ENCODE results near the gene MYO1B. TPM values are rescaled to one million over a fixed set of nuclear protein-coding genes. Genes with fewer than 3 reads are reported as not detected.

The MYO1B gene
- total RNA-seq, 2 donors from 2014 or later = 2.4 to 28.5 TPM

- no peak for ATAC-seq (replicated peaks)
- no peaks in the 10 kb centered on the region for H3K9me3 Mint-ChIP-seq
Measured at GRCh38 chr2:191304939-191305875, 60.0 kb downstream of the MYO1B start.

GRCh38 chr2:191308026-191308425 lies 62.8 kb downstream of the MYO1B start:
- Mint-ChIP-seq H3K9me3 (no peaks in the 10 kb centered on the region), H3K4me1 (no peaks in the 10 kb centered on the region), H3K27ac (no peak overlapping the region), H3K36me3 (ENCODE audit: low read depth) (no peaks in the 10 kb centered on the region), H3K4me3 (no peak overlapping the region), H3K27me3 (no peaks in the 10 kb centered on the region)
- ATAC-seq (replicated peaks) = no peak

More at GRCh38 chr2:191304939-191305875, 60.0 kb downstream of the MYO1B start:
- Mint-ChIP-seq H3K4me3 (no peak overlapping the region), H3K27ac (no peak overlapping the region), H3K27me3 (peaks cover 3% of the 10 kb centered on the region), H3K36me3 (ENCODE audit: low read depth) (no peaks in the 10 kb centered on the region), H3K4me1 (no peaks in the 10 kb centered on the region)

- Mint-ChIP-seq H3K36me3 (ENCODE audit: low read depth) (no peaks in the 10 kb centered on the region), H3K4me3 (no peak overlapping the region), H3K27ac (no peak overlapping the region), H3K27me3 (no peaks in the 10 kb centered on the region), H3K4me1 (no peaks in the 10 kb centered on the region), H3K9me3 (no peaks in the 10 kb centered on the region)
- no peak for ATAC-seq (replicated peaks)
Measured at GRCh38 chr2:191311156-191311555, 66.0 kb downstream of the MYO1B start.

GRCh38 chr2:191311627-191312026 lies 66.4 kb downstream of the MYO1B start:
- no peak overlapping the region for H3K27ac Mint-ChIP-seq
- H3K9me3 Mint-ChIP-seq = no peaks in the 10 kb centered on the region
- no peaks in the 10 kb centered on the region for H3K27me3 Mint-ChIP-seq
- H3K36me3 Mint-ChIP-seq (ENCODE audit: low read depth) = no peaks in the 10 kb centered on the region
- no peak for ATAC-seq (replicated peaks)
- no peaks in the 10 kb centered on the region for H3K4me1 Mint-ChIP-seq
- no peak overlapping the region for H3K4me3 Mint-ChIP-seq

- no peak for ATAC-seq (replicated peaks)
- Mint-ChIP-seq H3K27me3 (peaks cover 4% of the 10 kb centered on the region), H3K4me3 (no peak overlapping the region), H3K4me1 (no peaks in the 10 kb centered on the region), H3K27ac (no peak overlapping the region), H3K9me3 (no peaks in the 10 kb centered on the region), H3K36me3 (ENCODE audit: low read depth) (no peaks in the 10 kb centered on the region)
Measured at GRCh38 chr2:191312163-191312562, 67.0 kb downstream of the MYO1B start.

- Mint-ChIP-seq H3K4me3 (no peak overlapping the region), H3K36me3 (ENCODE audit: low read depth) (no peaks in the 10 kb centered on the region), H3K27ac (no peak overlapping the region), H3K9me3 (no peaks in the 10 kb centered on the region), H3K4me1 (no peaks in the 10 kb centered on the region), H3K27me3 (peaks cover 4% of the 10 kb centered on the region)
- ATAC-seq (replicated peaks) = no peak
Measured at GRCh38 chr2:191312662-191313061, 67.5 kb downstream of the MYO1B start.

GRCh38 chr2:191314697-191315364 lies 69.6 kb downstream of the MYO1B start:
- Mint-ChIP-seq H3K36me3 (ENCODE audit: low read depth) (no peaks in the 10 kb centered on the region), H3K4me1 (no peaks in the 10 kb centered on the region)

GRCh38 chr2:191315365-191315752 lies 70.2 kb downstream of the MYO1B start:
- H3K4me3 Mint-ChIP-seq = no peak overlapping the region
- H3K9me3 Mint-ChIP-seq = no peaks in the 10 kb centered on the region
- H3K4me1 Mint-ChIP-seq = no peaks in the 10 kb centered on the region
- H3K27me3 Mint-ChIP-seq = peaks cover 4% of the 10 kb centered on the region
- no peaks in the 10 kb centered on the region for H3K36me3 Mint-ChIP-seq (ENCODE audit: low read depth)
- no peak for ATAC-seq (replicated peaks)
- H3K27ac Mint-ChIP-seq = no peak overlapping the region

More at GRCh38 chr2:191314697-191315364, 69.6 kb downstream of the MYO1B start:
- no peak for ATAC-seq (replicated peaks)
- H3K27ac Mint-ChIP-seq = no peak overlapping the region
- H3K4me3 Mint-ChIP-seq = no peak overlapping the region
- H3K27me3 Mint-ChIP-seq = peaks cover 4% of the 10 kb centered on the region
- H3K9me3 Mint-ChIP-seq = no peaks in the 10 kb centered on the region

- peaks cover 9% of the 10 kb centered on the region for H3K27me3 Mint-ChIP-seq
- ATAC-seq (replicated peaks) = no peak
- no peaks in the 10 kb centered on the region for H3K9me3 Mint-ChIP-seq
- no peaks in the 10 kb centered on the region for H3K36me3 Mint-ChIP-seq (ENCODE audit: low read depth)
- H3K27ac Mint-ChIP-seq = no peak overlapping the region
- no peak overlapping the region for H3K4me3 Mint-ChIP-seq
- peaks cover under 1% of the 10 kb centered on the region for H3K4me1 Mint-ChIP-seq
Measured at GRCh38 chr2:191316246-191316994, 71.2 kb downstream of the MYO1B start.

- Mint-ChIP-seq H3K27me3 (peaks cover 9% of the 10 kb centered on the region), H3K9me3 (no peaks in the 10 kb centered on the region), H3K4me3 (no peak overlapping the region), H3K27ac (no peak overlapping the region), H3K36me3 (ENCODE audit: low read depth) (no peaks in the 10 kb centered on the region), H3K4me1 (peaks cover 11% of the 10 kb centered on the region)
- ATAC-seq (replicated peaks) = no peak
Measured at GRCh38 chr2:191318037-191318728, 73.0 kb downstream of the MYO1B start.

- no peak for ATAC-seq (replicated peaks)
- Mint-ChIP-seq H3K9me3 (no peaks in the 10 kb centered on the region), H3K27ac (no peak overlapping the region), H3K27me3 (peaks cover 9% of the 10 kb centered on the region), H3K4me1 (peaks cover 11% of the 10 kb centered on the region), H3K36me3 (ENCODE audit: low read depth) (no peaks in the 10 kb centered on the region), H3K4me3 (no peak overlapping the region)
Measured at GRCh38 chr2:191318729-191319078, 73.5 kb downstream of the MYO1B start.

- no peak for ATAC-seq (replicated peaks)
- no peaks in the 10 kb centered on the region for H3K36me3 Mint-ChIP-seq (ENCODE audit: low read depth)
- peaks cover 11% of the 10 kb centered on the region for H3K4me1 Mint-ChIP-seq
- peaks cover 9% of the 10 kb centered on the region for H3K27me3 Mint-ChIP-seq
- no peak overlapping the region for H3K4me3 Mint-ChIP-seq
- H3K9me3 Mint-ChIP-seq = peaks cover 2% of the 10 kb centered on the region
- H3K27ac Mint-ChIP-seq = no peak overlapping the region
Measured at GRCh38 chr2:191319186-191319585, 74.0 kb downstream of the MYO1B start.

- Mint-ChIP-seq H3K9me3 (peaks cover 6% of the 10 kb centered on the region), H3K4me1 (peaks cover 11% of the 10 kb centered on the region), H3K36me3 (ENCODE audit: low read depth) (no peaks in the 10 kb centered on the region), H3K4me3 (no peak overlapping the region), H3K27me3 (peaks cover 13% of the 10 kb centered on the region), H3K27ac (no peak overlapping the region)
- ATAC-seq (replicated peaks) = no peak
Measured at GRCh38 chr2:191320881-191321280, 75.7 kb downstream of the MYO1B start.
